HCT116 (cell line): ENCODE measurements around the gene PFN3. TPM values are rescaled to one million over a fixed set of nuclear protein-coding genes. Genes with fewer than 3 reads are reported as not detected.

ENCODE experiments used
- ATAC-seq: fragments of 200-7000 bp; cut with Tn5 transposase; 2 replicates; pipeline ENCODE4 v1.9.1; 2020; ENCODE audit warnings: mild to moderate bottlenecking, moderate library complexity
- BruUV-seq: library from RNA; stranded (reverse); fragments of 400-500 nt; replicated peaks from 2 replicates; lab custom pipeline; 2021; lab: Mats Ljungman, UMichigan
- CTCF ChIA-PET: fragments of 300-600 bp; sonication (Branson Sonifier 250); formaldehyde crosslinking; loops from one replicate; lab custom pipeline; 2021; ENCODE audit warnings: antibody characterized with exemption; lab: Charles Lee
- POLR2A ChIA-PET: fragments of 300-600, 350-600 bp; sonication (Branson Sonifier 250); formaldehyde crosslinking; loops from one replicate; lab custom pipeline; 2021; ENCODE audit warnings: antibody characterized with exemption; lab: Charles Lee
- RAD21 ChIA-PET, 2 experiments: fragments of 300-600 bp; sonication (Branson Sonifier 250); formaldehyde crosslinking; loops; one replicate each; lab custom pipeline; 2023; ENCODE audit warnings: low total read pairs in 2 of 2; ENCODE audit not compliant: uncharacterized antibody in 2 of 2, unreplicated experiment in 2 of 2, low non-redundant PET in 1 of 2; lab: Charles Lee
- DNase-seq: peaks from one replicate; pipeline ENCODE4 v3.0.0-alpha.2; 2010; ENCODE audit warnings: low read depth, low spot score
- H2AFZ ChIP-seq: fragments of 200-600 bp; shearing (Covaris generic), sonication (generic); 2 replicates; pipeline ENCODE4 v1.6.1; 2017; ENCODE audit warnings: low read depth, mixed run types, mixed read lengths, antibody characterized with exemption, low read length; ENCODE audit not compliant: poor library complexity, severe bottlenecking
- H3K27ac ChIP-seq: 2 replicates; pipeline ENCODE4 v1.5.1; 2012; ENCODE audit warnings: low read depth, low read length
- H3K27me3 ChIP-seq: fragments of 200-600 bp; sonication (generic); 2 replicates; pipeline ENCODE4 v1.6.1; 2016; ENCODE audit warnings: mixed run types, low read length, mixed read lengths; ENCODE audit not compliant: insufficient read depth
- H3K36me3 ChIP-seq, 2 experiments: fragments of 200-500 bp in 1 of 2; fragments of 200-600 bp in 1 of 2; sonication (Bioruptor generic) in 1 of 2; sonication (generic) in 1 of 2; 2 replicates each; pipeline versions ENCODE4 v1.5.1 to v1.6.1; 2014 to 2016; ENCODE audit warnings: low read length in 2 of 2, inconsistent platforms in 1 of 2, mixed read lengths in 1 of 2, mixed run types in 1 of 2; ENCODE audit not compliant: insufficient read depth in 2 of 2, control insufficient read depth in 1 of 2
- H3K4me1 ChIP-seq, 2 experiments: fragments of 200-600 bp in 1 of 2; sonication (generic) in 1 of 2; 2 replicates each; pipeline versions ENCODE4 v1.5.1 to v1.6.1; 2012 to 2017; ENCODE audit warnings: low read length in 2 of 2, inconsistent platforms in 1 of 2, mild to moderate bottlenecking in 1 of 2, mixed read lengths in 1 of 2, mixed run types in 1 of 2, moderate library complexity in 1 of 2; ENCODE audit not compliant: insufficient read depth in 2 of 2, control insufficient read depth in 1 of 2
- H3K4me2 ChIP-seq: fragments of 200-600 bp; sonication (generic); 2 replicates; pipeline ENCODE4 v1.6.1; 2017; ENCODE audit warnings: mixed run types, low read length, mixed read lengths
- H3K4me3 ChIP-seq, 2 experiments: fragments of 200-600 bp in 1 of 2; sonication (generic) in 1 of 2; replicated peaks in 1 of 2; 2 replicates each; pipeline ENCODE4 v1.5.1; 2011 to 2016; ENCODE audit warnings: low read length in 2 of 2, control low read depth in 1 of 2, low read depth in 1 of 2, mild to moderate bottlenecking in 1 of 2, mixed read lengths in 1 of 2, mixed run types in 1 of 2
- H3K79me2 ChIP-seq: fragments of 200-600 bp; sonication (generic); 2 replicates; pipeline ENCODE4 v1.6.1; 2017; ENCODE audit warnings: mild to moderate bottlenecking, mixed run types, low read length, moderate library complexity, mixed read lengths; ENCODE audit not compliant: insufficient read depth
- H3K9ac ChIP-seq: fragments of 200-600 bp; sonication (generic); 2 replicates; pipeline ENCODE4 v1.6.1; 2016; ENCODE audit warnings: low read length, mixed read lengths
- H3K9me2 ChIP-seq: fragments of 200-600 bp; sonication (generic), shearing (Covaris generic); 2 replicates; pipeline ENCODE4 v1.6.1; 2017; ENCODE audit warnings: mixed run types, mild to moderate bottlenecking, moderate library complexity; ENCODE audit not compliant: insufficient read depth
- H3K9me3 ChIP-seq, 2 experiments: fragments of 200-500 bp in 1 of 2; fragments of 200-600 bp in 1 of 2; sonication (Bioruptor generic) in 1 of 2; sonication (generic) in 1 of 2; 2 replicates each; pipeline ENCODE4 v1.6.1; 2014 to 2017; ENCODE audit warnings: low read length in 2 of 2, mixed read lengths in 2 of 2, inconsistent platforms in 1 of 2, low read depth in 1 of 2, mild to moderate bottlenecking in 1 of 2, mixed run types in 1 of 2, moderate library complexity in 1 of 2; ENCODE audit not compliant: control insufficient read depth in 1 of 2, insufficient read depth in 1 of 2
- H4K20me1 ChIP-seq: fragments of 200-600 bp; sonication (generic), shearing (Covaris generic); 2 replicates; pipeline ENCODE4 v1.6.1; 2017; ENCODE audit warnings: mixed run types, mild to moderate bottlenecking, moderate library complexity; ENCODE audit not compliant: insufficient read depth
- CBX3 ChIP-seq: IDR thresholded peaks from 2 replicates; pipeline ENCODE4 v1.6.1; 2012; ENCODE audit warnings: low read depth
- ELF1 ChIP-seq: IDR thresholded peaks from 2 replicates; pipeline ENCODE4 v1.6.1; 2012; ENCODE audit warnings: low read depth, borderline replicate concordance
- EZH2 ChIP-seq: fragments of 200-600 bp; sonication (generic); IDR thresholded peaks from 2 replicates; pipeline ENCODE4 v1.6.1; 2017; ENCODE audit warnings: antibody characterized with exemption, mixed run types
- FOSL1 ChIP-seq: IDR thresholded peaks from 2 replicates; pipeline ENCODE4 v1.6.1; 2012; ENCODE audit warnings: low read depth
- POLR2AphosphoS5 ChIP-seq: IDR thresholded peaks from 2 replicates; pipeline ENCODE4 v1.6.1; 2011; ENCODE audit warnings: mild to moderate bottlenecking, low read depth, low read length, moderate library complexity
- RAD21 ChIP-seq: IDR thresholded peaks from 2 replicates; pipeline ENCODE4 v1.6.1; 2012; ENCODE audit warnings: low read depth, mild to moderate bottlenecking
- REST ChIP-seq: IDR thresholded peaks from 2 replicates; pipeline ENCODE4 v1.6.1; 2012; ENCODE audit warnings: low read depth
- YY1 ChIP-seq: IDR thresholded peaks from 2 replicates; pipeline ENCODE4 v1.6.1; 2011; ENCODE audit warnings: low read length, low read depth, moderate library complexity, mild to moderate bottlenecking; ENCODE audit not compliant: insufficient replicate concordance; ENCODE audit errors: extremely low read depth
- ZFX ChIP-seq: fragments of 450-650 bp; IDR thresholded peaks from 2 replicates; pipeline ENCODE4 v1.6.1; 2017
- intact Hi-C: fragments of 100-400 bp; cut with micrococcal nuclease; formaldehyde crosslinking; loops from 2 replicates; pipeline ENCODE4 v1.10.0; 2022
- total RNA-seq: library from RNA; stranded (reverse); gene quantifications from one replicate; pipeline ENCODE4 v1.2.1, GENCODE V29; 2021; ENCODE audit not compliant: unreplicated experiment
- TF ChIP-seq, protein P1 (sequence below): IDR thresholded peaks from 2 replicates; pipeline ENCODE4 v1.6.1; 2011; ENCODE audit warnings: mild to moderate bottlenecking, low read length, moderate library complexity; ENCODE audit not compliant: insufficient replicate concordance; ENCODE audit errors: extremely low read depth
- TF ChIP-seq, protein P2 (sequence below), 3 experiments: fragments of 200-600 bp in 1 of 3; sonication (generic) in 1 of 3; IDR thresholded peaks in 2 of 3; conservative IDR thresholded peaks in 1 of 3; 2 replicates each; pipeline ENCODE4 v1.5.1; 2012 to 2017; ENCODE audit warnings: low read depth in 2 of 3, low read length in 2 of 3, antibody characterized with exemption in 1 of 3, borderline replicate concordance in 1 of 3, control low read depth in 1 of 3, mild to moderate bottlenecking in 1 of 3, mixed read lengths in 1 of 3, mixed run types in 1 of 3, moderate library complexity in 1 of 3; ENCODE audit not compliant: insufficient read depth in 1 of 3

PFN3 gene
- total RNA-seq, 1 experiment from 2014 or later = not detected

DNA sequence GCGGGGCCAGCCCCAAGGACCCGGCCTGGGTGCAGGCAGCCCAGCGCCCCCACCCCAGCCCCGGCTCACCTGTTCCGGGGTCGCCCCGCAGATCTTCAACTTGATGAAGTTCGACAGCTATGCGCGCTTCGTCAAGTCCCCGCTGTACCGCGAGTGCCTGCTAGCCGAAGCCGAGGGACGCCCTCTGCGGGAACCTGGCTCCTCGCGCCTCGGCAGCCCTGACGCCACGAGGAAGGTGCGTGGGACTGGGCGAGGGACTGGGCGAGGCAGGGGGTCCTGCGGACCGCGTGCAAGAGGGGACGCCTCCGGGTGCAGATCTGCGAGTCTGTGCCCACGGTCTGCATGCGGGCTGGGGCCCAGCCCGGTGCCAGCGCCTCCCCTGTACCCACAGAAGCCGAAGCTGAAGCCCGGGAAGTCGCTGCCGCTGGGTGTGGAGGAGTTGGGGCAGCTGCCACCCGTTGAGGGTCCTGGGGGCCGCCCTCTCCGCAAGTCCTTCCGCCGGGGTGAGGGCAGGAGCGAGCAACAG lies 33.1 kb downstream of the PFN3 start:
- ChIA-PET RAD21 (no interaction called here), POLR2A (interaction anchor here (1.0 kb wide), 1 partner anchor 15 kb away, joined by 3 read pairs; the partner anchor contains the start of gene LMAN2), CTCF (interaction anchor here (0.6 to 1.0 kb wide), 4 partner anchors 16 to 90 kb away, joined by 3 to 6 read pairs (median 5); partner anchors contain the start of gene LMAN2)
- DNase-seq = no peak
- peak overlapping the region; percentile 64 for H3K4me2 ChIP-seq
- intact Hi-C loops = no loop called here
- no peak for TF ChIP-seq REST
- TF ChIP-seq RAD21 = no peak
- no peak for TF ChIP-seq ELF1
- TF ChIP-seq, protein P1, sequence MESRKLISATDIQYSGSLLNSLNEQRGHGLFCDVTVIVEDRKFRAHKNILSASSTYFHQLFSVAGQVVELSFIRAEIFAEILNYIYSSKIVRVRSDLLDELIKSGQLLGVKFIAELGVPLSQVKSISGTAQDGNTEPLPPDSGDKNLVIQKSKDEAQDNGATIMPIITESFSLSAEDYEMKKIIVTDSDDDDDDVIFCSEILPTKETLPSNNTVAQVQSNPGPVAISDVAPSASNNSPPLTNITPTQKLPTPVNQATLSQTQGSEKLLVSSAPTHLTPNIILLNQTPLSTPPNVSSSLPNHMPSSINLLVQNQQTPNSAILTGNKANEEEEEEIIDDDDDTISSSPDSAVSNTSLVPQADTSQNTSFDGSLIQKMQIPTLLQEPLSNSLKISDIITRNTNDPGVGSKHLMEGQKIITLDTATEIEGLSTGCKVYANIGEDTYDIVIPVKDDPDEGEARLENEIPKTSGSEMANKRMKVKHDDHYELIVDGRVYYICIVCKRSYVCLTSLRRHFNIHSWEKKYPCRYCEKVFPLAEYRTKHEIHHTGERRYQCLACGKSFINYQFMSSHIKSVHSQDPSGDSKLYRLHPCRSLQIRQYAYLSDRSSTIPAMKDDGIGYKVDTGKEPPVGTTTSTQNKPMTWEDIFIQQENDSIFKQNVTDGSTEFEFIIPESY = no peak
- TF ChIP-seq CBX3 = no peak
- TF ChIP-seq ZFX = no peak
- TF ChIP-seq YY1 = no peak
- TF ChIP-seq EZH2 = no peak
- TF ChIP-seq POLR2AphosphoS5 = no peak
- TF ChIP-seq FOSL1 = no peak
- TF ChIP-seq, protein P2, sequence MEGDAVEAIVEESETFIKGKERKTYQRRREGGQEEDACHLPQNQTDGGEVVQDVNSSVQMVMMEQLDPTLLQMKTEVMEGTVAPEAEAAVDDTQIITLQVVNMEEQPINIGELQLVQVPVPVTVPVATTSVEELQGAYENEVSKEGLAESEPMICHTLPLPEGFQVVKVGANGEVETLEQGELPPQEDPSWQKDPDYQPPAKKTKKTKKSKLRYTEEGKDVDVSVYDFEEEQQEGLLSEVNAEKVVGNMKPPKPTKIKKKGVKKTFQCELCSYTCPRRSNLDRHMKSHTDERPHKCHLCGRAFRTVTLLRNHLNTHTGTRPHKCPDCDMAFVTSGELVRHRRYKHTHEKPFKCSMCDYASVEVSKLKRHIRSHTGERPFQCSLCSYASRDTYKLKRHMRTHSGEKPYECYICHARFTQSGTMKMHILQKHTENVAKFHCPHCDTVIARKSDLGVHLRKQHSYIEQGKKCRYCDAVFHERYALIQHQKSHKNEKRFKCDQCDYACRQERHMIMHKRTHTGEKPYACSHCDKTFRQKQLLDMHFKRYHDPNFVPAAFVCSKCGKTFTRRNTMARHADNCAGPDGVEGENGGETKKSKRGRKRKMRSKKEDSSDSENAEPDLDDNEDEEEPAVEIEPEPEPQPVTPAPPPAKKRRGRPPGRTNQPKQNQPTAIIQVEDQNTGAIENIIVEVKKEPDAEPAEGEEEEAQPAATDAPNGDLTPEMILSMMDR (IDR thresholded peaks at IDR 0.05 in 2 of 3, conservative IDR thresholded peaks at IDR 0.05 in 1 of 3; ENCODE audit: borderline replicate concordance in 1 of 3, insufficient read depth in 1 of 3, low read depth in 2 of 3, low read length in 2 of 3) = no peak
- H3K9ac ChIP-seq = no peak overlapping the region
- H3K9me2 ChIP-seq = no peaks in the 10 kb centered on the region
- no peaks in the 10 kb centered on the region for H3K27me3 ChIP-seq
- BruUV-seq = no TSS peak
- H3K27ac ChIP-seq = no peak overlapping the region; the same call in 1 of the 2 replicates
- peaks cover 27 to 61% of the 10 kb centered on the region in 2 experiments for H3K4me1 ChIP-seq
- no peak for ATAC-seq
- H2AFZ ChIP-seq = no peak overlapping the region
- H3K36me3 ChIP-seq = no peaks in the 10 kb centered on the region
- H3K9me3 ChIP-seq = no peaks in the 10 kb centered on the region
- H4K20me1 ChIP-seq = no peaks in the 10 kb centered on the region
- H3K79me2 ChIP-seq = no peaks in the 10 kb centered on the region
- H3K4me3 ChIP-seq = no peak overlapping the region
